ENCODE data around the gene NFASC.

The NFASC gene

DNA sequence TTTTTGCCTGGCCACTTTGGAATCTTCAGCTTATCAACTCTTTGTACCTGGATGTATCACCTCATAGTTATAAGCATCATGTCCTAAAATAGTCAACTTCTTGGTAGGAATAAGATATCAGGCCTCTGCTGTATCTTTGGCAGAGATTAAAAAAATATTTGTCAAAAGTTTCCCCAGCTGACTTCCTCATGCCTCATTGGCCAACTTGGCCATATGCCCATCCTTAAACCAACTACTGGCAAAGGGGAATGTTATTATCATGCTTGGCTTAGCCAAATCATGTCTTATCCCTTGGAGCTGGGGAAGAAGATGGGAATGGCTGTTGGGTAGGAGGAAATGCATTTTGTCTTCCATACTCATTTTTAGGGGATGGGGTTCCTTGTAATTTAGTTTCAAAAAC, 23.4 kb downstream of the NFASC start:
- TF ChIP-seq, protein P1, sequence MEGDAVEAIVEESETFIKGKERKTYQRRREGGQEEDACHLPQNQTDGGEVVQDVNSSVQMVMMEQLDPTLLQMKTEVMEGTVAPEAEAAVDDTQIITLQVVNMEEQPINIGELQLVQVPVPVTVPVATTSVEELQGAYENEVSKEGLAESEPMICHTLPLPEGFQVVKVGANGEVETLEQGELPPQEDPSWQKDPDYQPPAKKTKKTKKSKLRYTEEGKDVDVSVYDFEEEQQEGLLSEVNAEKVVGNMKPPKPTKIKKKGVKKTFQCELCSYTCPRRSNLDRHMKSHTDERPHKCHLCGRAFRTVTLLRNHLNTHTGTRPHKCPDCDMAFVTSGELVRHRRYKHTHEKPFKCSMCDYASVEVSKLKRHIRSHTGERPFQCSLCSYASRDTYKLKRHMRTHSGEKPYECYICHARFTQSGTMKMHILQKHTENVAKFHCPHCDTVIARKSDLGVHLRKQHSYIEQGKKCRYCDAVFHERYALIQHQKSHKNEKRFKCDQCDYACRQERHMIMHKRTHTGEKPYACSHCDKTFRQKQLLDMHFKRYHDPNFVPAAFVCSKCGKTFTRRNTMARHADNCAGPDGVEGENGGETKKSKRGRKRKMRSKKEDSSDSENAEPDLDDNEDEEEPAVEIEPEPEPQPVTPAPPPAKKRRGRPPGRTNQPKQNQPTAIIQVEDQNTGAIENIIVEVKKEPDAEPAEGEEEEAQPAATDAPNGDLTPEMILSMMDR (IDR thresholded peaks at IDR 0.05; ENCODE audit: extremely low read depth, insufficient read depth, missing control alignments) = no peak
- in situ Hi-C loops (cut with MboI; ENCODE audit: low pct_unique_long_range_greater_than_20kb, low sequenced_read_pairs, unreplicated experiment) = no loop called here
- DNase-seq (ENCODE audit: low spot score) = no peak

DNA sequence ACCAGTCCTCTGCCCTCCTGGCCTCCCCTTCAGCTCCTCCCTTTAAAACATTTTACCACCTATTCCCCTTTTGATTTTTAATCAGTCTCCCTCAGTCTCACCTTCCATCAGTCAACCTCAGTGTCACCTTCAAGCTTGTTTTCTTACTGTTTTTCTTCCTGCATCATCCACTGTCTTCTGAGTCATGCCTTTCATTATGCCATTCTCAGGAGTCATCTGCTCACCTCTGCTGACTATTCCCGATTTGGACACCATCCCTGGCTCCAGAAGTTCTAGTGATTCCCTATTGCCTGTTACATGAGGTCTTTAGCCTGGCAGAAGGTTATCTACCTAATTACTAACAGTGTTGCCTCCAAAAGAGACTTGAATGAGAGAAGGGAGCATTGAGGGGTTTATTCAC, 23.9 kb downstream of the NFASC start:
- in situ Hi-C loops (cut with MboI; ENCODE audit: low pct_unique_long_range_greater_than_20kb, low sequenced_read_pairs, unreplicated experiment) = no loop called here
- TF ChIP-seq, protein P1 (IDR thresholded peaks at IDR 0.05; ENCODE audit: extremely low read depth, insufficient read depth, missing control alignments) = no peak
- DNase-seq (ENCODE audit: low spot score) = no peak

DNA sequence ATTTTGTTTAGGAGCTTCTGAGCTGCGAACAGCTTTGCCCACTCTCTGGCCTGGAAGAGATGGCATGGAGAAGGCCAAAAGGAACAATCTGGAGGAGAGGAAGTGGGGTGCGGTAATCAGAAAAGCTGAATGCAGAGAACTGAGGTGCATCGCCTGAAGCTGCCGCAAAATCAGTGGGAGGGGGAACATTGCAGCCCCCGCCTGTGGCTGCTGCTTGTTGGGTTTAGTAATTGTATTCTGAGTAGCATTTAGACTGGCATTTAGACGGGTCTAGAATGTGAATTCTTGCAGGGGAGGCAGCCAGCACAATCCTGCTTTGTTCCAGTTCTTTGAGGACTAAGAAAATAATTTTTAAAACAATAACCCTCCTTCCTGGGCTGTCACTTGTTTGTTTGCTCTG, 25.4 kb downstream of the NFASC start:
- no peak for DNase-seq (ENCODE audit: low spot score)
- in situ Hi-C loops (cut with MboI; ENCODE audit: low pct_unique_long_range_greater_than_20kb, low sequenced_read_pairs, unreplicated experiment) = no loop called here
- TF ChIP-seq, protein P1 (IDR thresholded peaks at IDR 0.05; ENCODE audit: extremely low read depth, insufficient read depth, missing control alignments) = no peak

DNA sequence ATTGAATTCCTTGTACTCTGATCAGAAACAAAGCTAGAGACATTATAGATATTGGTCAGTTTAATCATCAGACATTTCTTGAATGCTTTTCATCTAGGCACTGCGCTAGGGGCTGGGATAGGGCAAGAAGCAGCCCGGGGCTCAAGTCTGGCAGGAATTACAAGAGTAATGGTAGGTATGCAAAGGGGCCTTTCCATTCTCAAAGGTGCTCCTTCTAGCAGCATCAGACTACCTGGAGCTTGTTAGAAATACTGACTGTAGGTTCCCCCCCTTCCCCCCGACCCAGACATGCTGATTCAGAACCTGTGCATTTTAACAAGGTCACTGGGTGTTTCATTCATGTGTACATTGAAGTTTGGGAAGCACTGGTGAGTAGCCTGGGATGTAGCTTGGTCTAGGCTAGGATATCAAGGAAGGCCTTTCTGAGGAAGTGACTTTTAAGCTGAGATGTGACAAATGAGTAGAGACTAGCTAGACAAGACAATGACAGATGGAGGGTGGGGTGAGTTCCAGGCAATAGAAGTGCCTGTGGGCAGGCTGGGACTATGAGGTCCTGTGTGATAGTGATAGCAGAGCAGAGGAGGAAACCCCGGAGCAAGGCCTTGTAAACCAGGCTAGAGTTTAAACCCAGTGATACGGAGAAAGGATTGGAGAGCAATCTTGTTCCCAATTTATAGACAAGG, 26.3 kb downstream of the NFASC start:
- no peak for DNase-seq (ENCODE audit: low spot score)
- TF ChIP-seq, protein P1 (IDR thresholded peaks at IDR 0.05; ENCODE audit: extremely low read depth, insufficient read depth, missing control alignments) = no peak
- in situ Hi-C loops (cut with MboI; ENCODE audit: low pct_unique_long_range_greater_than_20kb, low sequenced_read_pairs, unreplicated experiment) = no loop called here

DNA sequence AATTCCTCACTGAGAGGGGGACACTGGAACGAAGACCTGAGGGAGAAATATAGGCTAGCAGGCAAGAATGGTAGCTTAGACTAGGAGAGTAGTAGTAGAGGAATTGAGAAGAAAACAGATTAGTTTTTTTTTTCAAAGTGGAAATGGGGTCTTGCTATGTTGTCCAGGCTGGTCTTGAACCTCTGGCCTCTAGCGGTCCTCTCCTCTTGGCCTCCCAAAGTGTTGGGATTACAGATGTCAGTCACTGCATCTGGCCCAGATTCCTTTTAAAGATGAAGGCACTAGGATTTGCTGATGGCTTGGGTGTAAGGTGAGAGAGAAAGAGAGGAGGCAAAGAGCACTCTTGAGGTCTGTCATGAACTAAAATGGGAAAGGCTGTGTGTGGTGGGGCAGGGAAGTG, 30.1 kb downstream of the NFASC start:
- in situ Hi-C loops (cut with MboI; ENCODE audit: low pct_unique_long_range_greater_than_20kb, low sequenced_read_pairs, unreplicated experiment) = no loop called here
- DNase-seq (ENCODE audit: low spot score) = no peak
- TF ChIP-seq, protein P1 (IDR thresholded peaks at IDR 0.05; ENCODE audit: extremely low read depth, insufficient read depth, missing control alignments) = no peak

DNA sequence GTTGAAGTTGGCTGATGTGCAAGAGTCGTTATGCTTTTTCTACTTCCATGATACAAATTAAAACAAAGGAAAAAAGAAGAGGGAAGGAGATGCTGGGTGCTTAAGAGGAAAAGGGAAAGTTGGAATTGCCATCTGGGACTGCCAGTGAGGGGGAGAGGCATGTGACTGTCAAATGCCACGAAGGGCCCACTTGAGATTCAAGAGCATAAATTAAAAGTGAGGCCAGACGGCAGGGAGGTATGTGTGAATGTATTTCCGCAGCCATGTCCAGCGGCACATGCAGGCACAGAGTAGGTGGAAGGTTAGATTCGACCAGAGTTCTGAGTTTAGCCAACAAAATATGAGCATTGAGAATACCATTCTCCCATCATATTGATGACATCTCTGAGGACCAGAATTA, 32.0 kb downstream of the NFASC start:
- TF ChIP-seq, protein P1 (IDR thresholded peaks at IDR 0.05; ENCODE audit: extremely low read depth, insufficient read depth, missing control alignments) = no peak
- in situ Hi-C loops (cut with MboI; ENCODE audit: low pct_unique_long_range_greater_than_20kb, low sequenced_read_pairs, unreplicated experiment) = no loop called here
- no peak for DNase-seq (ENCODE audit: low spot score)

Data from GM13977 (cell line).